Sigmoid colon (tissue), 7 donors: Measurements from ENCODE around the gene MIB2. TPM values are rescaled to one million over a fixed set of nuclear protein-coding genes. Genes with fewer than 3 reads are reported as not detected.

ENCODE experiments used
- DNase-seq: peaks from one replicate; pipeline ENCODE4 v3.0.0-alpha.2; 2019
- H3K27ac ChIP-seq, 4 donors: fragments of 200-600 bp; sonication (generic); one replicate each; pipeline ENCODE4 v1.5.1; 2016 to 2019; ENCODE audit warnings: mild to moderate bottlenecking in 1 of 4
- H3K27me3 ChIP-seq, 3 donors: fragments of 200-600 bp; sonication (generic); one replicate each; pipeline ENCODE4 v1.5.1; 2019; ENCODE audit warnings: mild to moderate bottlenecking in 1 of 3
- H3K36me3 ChIP-seq, 4 donors: fragments of 200-600 bp; sonication (generic); one replicate each; pipeline ENCODE4 v1.5.1; 2016 to 2019
- H3K4me1 ChIP-seq, 4 donors: fragments of 200-600 bp; sonication (generic); one replicate each; pipeline ENCODE4 v1.5.1; 2017 to 2019
- H3K4me3 ChIP-seq, 4 donors: fragments of 200-600 bp; sonication (generic); one replicate each; pipeline ENCODE4 v1.5.1; 2017 to 2019; ENCODE audit warnings: mild to moderate bottlenecking in 2 of 4, moderate library complexity in 1 of 4
- H3K9me3 ChIP-seq, 4 donors: fragments of 200-600 bp in 3 of 4; sonication (generic) in 3 of 4; one replicate each; pipeline versions ENCODE4 v1.5.1 to v1.6.1; 2013 to 2019
- CTCF ChIP-seq, 4 experiments: fragments of 450-650 bp in 3 of 4; fragments of 200-600 bp in 1 of 4; IDR thresholded peaks; one replicate each; pipeline ENCODE4 v1.5.1; 2016 to 2019; ENCODE audit warnings: antibody characterized with exemption in 4 of 4, mild to moderate bottlenecking in 3 of 4, moderate library complexity in 2 of 4
- EP300 ChIP-seq, 4 donors: sonication (generic); formaldehyde crosslinking; IDR thresholded peaks; one replicate each; pipeline ENCODE4 v1.6.1; 2017; ENCODE audit warnings: antibody characterized with exemption in 4 of 4
- POLR2A ChIP-seq, 2 donors: fragments of 450-650 bp; IDR thresholded peaks; one replicate each; pipeline ENCODE4 v1.6.1; 2016; ENCODE audit warnings: antibody characterized with exemption in 2 of 2, mild to moderate bottlenecking in 2 of 2, moderate library complexity in 2 of 2
- POLR2AphosphoS5 ChIP-seq, 4 donors: sonication (generic); formaldehyde crosslinking; IDR thresholded peaks; one replicate each; pipeline ENCODE4 v1.6.1; 2017; ENCODE audit warnings: antibody characterized with exemption in 4 of 4
- WGBS, 2 donors: extraction: QIAGEN DNeasy Blood & Tissue Kit; methylation state at CpG; one replicate each; pipeline ENCODE4 v1.1.7; 2013; 5-methylcytosine and 5-hydroxymethylcytosine counted together
- intact Hi-C: fragments of 100-400 bp; cut with DNase I; formaldehyde crosslinking; loops from one replicate; pipeline ENCODE4 v1.15.1; 2023
- polyA plus RNA-seq, 3 donors: library from polyadenylated mRNA; stranded (reverse); fragments of 200-250 nt; gene quantifications; one replicate each; pipeline ENCODE4 v1.2.3, GENCODE V29; 2013
- total RNA-seq, 4 donors: library from RNA; depleted of rRNA; stranded (reverse); fragments of >200 nt; gene quantifications; one replicate each; pipeline ENCODE4 v1.1.0, GENCODE V29; 2016
- donor health status: healthy with polysubstance abuse.
- donor health status: Bipolar disorder and iron deficiency.
- donor health status: healthy.

The MIB2 gene
- total and polyA plus RNA-seq, 7 donors, result 24.6 to 95.3 (median 37.1) TPM

GRCh38 chr1:1620433-1621139, 5.3 kb downstream of the MIB2 start:
- TF ChIP-seq POLR2AphosphoS5 (IDR thresholded peaks at IDR 0.05) (no peak), EP300 (IDR thresholded peaks at IDR 0.05) (no peak), CTCF (IDR thresholded peaks at IDR 0.05) (no peak), POLR2A (IDR thresholded peaks at IDR 0.05) (no peak)
- intact Hi-C loops, result no loop called here
- Histone ChIP-seq H3K9me3 (no peaks in the 10 kb centered on the region), H3K27ac (no peak overlapping the region), H3K36me3 (peaks cover 0 to 33% (median 3%) of the 10 kb centered on the region in 4 donors), H3K4me1 (peaks cover 0 to 21% (median 14%) of the 10 kb centered on the region in 4 donors), H3K4me3 (no peak overlapping the region), H3K27me3 (no peaks in the 10 kb centered on the region)
- 92 to 94% methylated on average over 16 of the region's 16 CpGs for WGBS, 2 donors
- no peak for DNase-seq

GRCh38 chr1:1621173-1622009, 6.1 kb downstream of the MIB2 start:
- Histone ChIP-seq H3K4me3 (no peak overlapping the region), H3K27me3 (no peaks in the 10 kb centered on the region), H3K36me3 (peaks cover 0 to 33% (median 3%) of the 10 kb centered on the region in 4 donors), H3K4me1 (peaks cover 0 to 18% (median 12%) of the 10 kb centered on the region in 4 donors), H3K9me3 (no peaks in the 10 kb centered on the region), H3K27ac (no peak overlapping the region)
- DNase-seq, result no peak
- TF ChIP-seq CTCF (IDR thresholded peaks at IDR 0.05), result no peak
- TF ChIP-seq POLR2A (IDR thresholded peaks at IDR 0.05), result no peak
- TF ChIP-seq EP300 (IDR thresholded peaks at IDR 0.05), result no peak
- TF ChIP-seq POLR2AphosphoS5 (IDR thresholded peaks at IDR 0.05), result no peak
- WGBS, 2 donors, result 91 to 92% methylated on average over 31 of the region's 31 CpGs
- intact Hi-C loops, result no loop called here

GRCh38 chr1:1622010-1622787, 6.9 kb downstream of the MIB2 start:
- intact Hi-C loops, result no loop called here
- 83 to 86% methylated on average over 21 of the region's 21 CpGs for WGBS, 2 donors

GRCh38 chr1:1622788-1623094, 7.4 kb downstream of the MIB2 start:
- H3K27ac ChIP-seq, result no peak overlapping the region
- H3K36me3 ChIP-seq, result peaks cover 0 to 39% (median 4%) of the 10 kb centered on the region in 4 donors
- 94% methylated on average over 17 of the region's 17 CpGs for WGBS, 2 donors
- H3K9me3 ChIP-seq, result no peaks in the 10 kb centered on the region
- no peak for DNase-seq
- H3K4me1 ChIP-seq, result peaks cover 0 to 4% (median under 1%) of the 10 kb centered on the region in 4 donors
- no peaks in the 10 kb centered on the region for H3K27me3 ChIP-seq
- intact Hi-C loops, result no loop called here
- H3K4me3 ChIP-seq, result no peak overlapping the region
- TF ChIP-seq EP300 (IDR thresholded peaks at IDR 0.05) (no peak), CTCF (IDR thresholded peaks at IDR 0.05) (no peak), POLR2A (IDR thresholded peaks at IDR 0.05) (no peak), POLR2AphosphoS5 (IDR thresholded peaks at IDR 0.05) (no peak)

More at GRCh38 chr1:1622010-1622787, 6.9 kb downstream of the MIB2 start:
- no peaks in the 10 kb centered on the region for H3K9me3 ChIP-seq
- peaks cover 0 to 10% (median 4%) of the 10 kb centered on the region in 4 donors for H3K4me1 ChIP-seq
- H3K27ac ChIP-seq, result no peak overlapping the region
- TF ChIP-seq EP300 (IDR thresholded peaks at IDR 0.05) (no peak), POLR2A (IDR thresholded peaks at IDR 0.05) (no peak), POLR2AphosphoS5 (IDR thresholded peaks at IDR 0.05) (no peak), CTCF (IDR thresholded peaks at IDR 0.05) (no peak)
- DNase-seq, result no peak
- H3K27me3 ChIP-seq, result no peaks in the 10 kb centered on the region
- H3K4me3 ChIP-seq, result no peak overlapping the region
- H3K36me3 ChIP-seq, result peaks cover 0 to 39% (median 3%) of the 10 kb centered on the region in 4 donors
